SIG-M5 treated with dmso at 0.1 percent for 504 hours (cell line): ENCODE measurements around the gene COL4A6.

Experiments used
- DNase-seq: peaks from one replicate; lab custom pipeline; 2025; ENCODE audit not compliant: unreplicated experiment; lab: John Stamatoyannopoulos, UW

COL4A6 gene

GRCh38 chrX:108219949-108220601, 218.1 kb downstream of the COL4A6 start:
- DNase-seq = no peak

- DNase-seq = no peak
Observed at GRCh38 chrX:108217876-108218275, 220.3 kb downstream of the COL4A6 start.

- DNase-seq = no peak
Observed at GRCh38 chrX:108216919-108217571, 221.2 kb downstream of the COL4A6 start.

GRCh38 chrX:108216405-108216804, 221.8 kb downstream of the COL4A6 start:
- no peak for DNase-seq

GRCh38 chrX:108211301-108211700, 226.9 kb downstream of the COL4A6 start:
- no peak for DNase-seq

- no peak for DNase-seq
Observed at GRCh38 chrX:108209006-108209554, 229.1 kb downstream of the COL4A6 start.

- DNase-seq = no peak
Observed at GRCh38 chrX:108203540-108203939, 234.7 kb downstream of the COL4A6 start.

- no peak for DNase-seq
Observed at GRCh38 chrX:108199691-108200090, 238.5 kb downstream of the COL4A6 start.

GRCh38 chrX:108199041-108199440, 239.2 kb downstream of the COL4A6 start:
- no peak for DNase-seq

GRCh38 chrX:108198420-108198819, 239.8 kb downstream of the COL4A6 start:
- DNase-seq = no peak

GRCh38 chrX:108186811-108187210, 251.4 kb downstream of the COL4A6 start:
- no peak for DNase-seq

- DNase-seq = no peak
Observed at GRCh38 chrX:108178143-108178498, 260.1 kb downstream of the COL4A6 start.

- no peak for DNase-seq
Observed at GRCh38 chrX:108177351-108178142, 260.7 kb downstream of the COL4A6 start.

GRCh38 chrX:108173874-108174273, 264.3 kb downstream of the COL4A6 start:
- DNase-seq = no peak

- DNase-seq = no peak
Observed at GRCh38 chrX:108171671-108172070, 266.6 kb downstream of the COL4A6 start.

GRCh38 chrX:108169768-108170167, 268.5 kb downstream of the COL4A6 start:
- no peak for DNase-seq

- no peak for DNase-seq
Observed at GRCh38 chrX:108168961-108169740, 269.1 kb downstream of the COL4A6 start.

GRCh38 chrX:108167211-108167872, 270.9 kb downstream of the COL4A6 start:
- DNase-seq = no peak

- DNase-seq = no peak
Observed at GRCh38 chrX:108165383-108166111, 272.7 kb downstream of the COL4A6 start.
